Measurements from ENCODE around the gene GCN1.

Gene GCN1

DNA sequence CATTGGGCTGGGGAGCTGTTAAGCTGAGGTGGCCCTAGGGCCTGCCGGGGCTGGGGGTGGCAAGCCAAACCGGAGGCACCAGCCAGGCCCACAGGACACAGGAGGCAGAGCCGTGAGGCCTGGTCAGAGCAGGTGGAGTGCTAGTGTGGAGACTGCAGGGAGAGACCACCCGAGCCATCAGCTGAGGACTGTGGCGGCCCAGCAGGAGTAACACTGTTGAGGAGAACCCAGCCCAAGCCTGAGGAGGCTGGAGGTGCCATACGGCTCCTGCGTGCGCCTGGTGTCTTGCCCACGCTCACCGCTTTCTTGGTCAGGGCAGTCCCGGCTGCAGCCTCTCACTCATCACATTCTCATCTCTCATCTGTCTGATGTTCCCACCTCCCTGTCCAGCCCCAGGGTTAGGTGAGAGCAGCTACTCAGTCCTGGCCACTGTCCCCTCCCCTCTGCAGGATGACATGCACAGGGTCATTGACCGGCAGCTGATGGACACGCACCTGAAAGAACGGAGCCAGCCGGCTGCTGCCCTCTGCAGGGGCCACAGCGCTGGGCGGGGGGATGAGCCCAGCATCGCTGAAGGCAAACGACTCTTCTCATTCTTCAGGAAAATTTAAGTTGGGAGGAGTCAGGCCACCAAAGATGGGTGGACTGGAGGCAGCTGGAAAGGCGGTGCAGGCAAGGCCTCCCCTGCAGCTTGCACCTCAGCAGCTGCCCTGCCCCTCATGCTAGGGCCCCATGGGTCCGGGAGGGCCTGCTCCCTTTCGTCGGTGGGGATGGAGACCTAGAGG, 101.8 kb downstream of the GCN1 start:
- no peak for DNase-seq (ENCODE audit: low spot score)

DNA sequence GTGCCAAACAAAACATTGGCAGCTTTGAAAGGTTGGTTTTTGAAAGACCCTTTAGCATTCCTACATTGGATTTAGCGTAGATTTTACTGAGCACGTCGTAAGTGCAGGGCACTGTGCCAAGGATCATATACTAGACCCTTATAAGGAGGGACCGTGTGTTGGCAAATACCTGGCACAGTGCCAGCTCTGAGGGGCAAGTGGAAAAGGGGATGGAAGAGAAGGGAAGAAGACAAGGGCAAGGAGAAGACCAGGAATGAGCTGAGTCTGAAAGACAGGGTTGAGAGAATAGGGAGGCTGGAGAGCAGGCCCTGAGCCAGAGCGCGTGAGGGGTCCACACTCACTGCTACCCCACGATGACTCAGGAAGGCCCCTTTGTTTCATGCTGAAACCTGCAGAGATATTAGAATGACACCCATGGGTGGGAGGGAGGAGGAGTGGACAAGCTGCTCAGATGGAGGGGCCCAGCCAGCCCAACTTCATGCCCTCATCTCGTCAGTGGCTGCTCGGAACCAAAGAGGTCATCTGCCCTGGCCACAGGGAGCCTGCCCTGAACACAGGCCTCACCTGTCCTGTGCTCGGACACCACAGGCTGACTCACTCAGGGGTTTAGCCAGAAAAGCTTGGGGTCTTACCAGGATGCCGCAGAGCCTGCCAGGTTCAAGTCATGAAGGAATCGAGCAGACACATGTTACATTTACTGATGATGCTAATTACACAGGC, 103.0 kb downstream of the GCN1 start:
- DNase-seq (ENCODE audit: low spot score) = no peak

DNA sequence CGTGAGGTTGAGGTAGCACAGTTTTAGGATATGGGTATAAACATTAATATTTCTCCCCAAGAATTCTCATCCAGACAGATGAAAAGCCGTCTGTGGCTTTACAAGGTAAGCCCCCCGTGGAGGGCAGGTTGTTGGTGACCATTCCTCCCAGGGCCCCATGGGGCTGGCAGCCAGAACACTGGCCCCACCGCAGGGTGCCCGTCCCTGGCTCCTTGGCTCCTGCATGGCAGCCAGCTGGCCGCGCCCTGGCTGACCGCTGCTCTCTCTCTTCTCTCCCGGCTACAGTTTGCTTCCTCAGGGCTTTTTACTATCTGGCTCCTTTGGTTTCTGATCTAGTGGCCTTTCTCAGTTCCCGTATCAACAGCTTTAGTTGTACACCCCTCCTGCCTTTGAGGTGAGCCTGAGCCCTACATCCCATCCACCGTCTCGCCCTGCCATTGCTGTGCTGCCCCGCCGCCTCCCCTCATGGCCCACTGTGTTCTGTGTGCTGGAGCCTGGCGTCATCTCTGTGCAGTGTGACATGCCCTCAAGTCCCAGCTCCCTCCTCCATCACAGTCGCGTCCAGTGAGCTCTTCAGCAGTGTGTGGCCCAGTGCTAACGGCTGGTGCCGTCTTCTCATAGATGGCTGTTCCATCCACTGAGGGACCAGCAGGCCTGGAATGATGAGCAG, 103.8 kb downstream of the GCN1 start:
- no peak for DNase-seq (ENCODE audit: low spot score)

DNA sequence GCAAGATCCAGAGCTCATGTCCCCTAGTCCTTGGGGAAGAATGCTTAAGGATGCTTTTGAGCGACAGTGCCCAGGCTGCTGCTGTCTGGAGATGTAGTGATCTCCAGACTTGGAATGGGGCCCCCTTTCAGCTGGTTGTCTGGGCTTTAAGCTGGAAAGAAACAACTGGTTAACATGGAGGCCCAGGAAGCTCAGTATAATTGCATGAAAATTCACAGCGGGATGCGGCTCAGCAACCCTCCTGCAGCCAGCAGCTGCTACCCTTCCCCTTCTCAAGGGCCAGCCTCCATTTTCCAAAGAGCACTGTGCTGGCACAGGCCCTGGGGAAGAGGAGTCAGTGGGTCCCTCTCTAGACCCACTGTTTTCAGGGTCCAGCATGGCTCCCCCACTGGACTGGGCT, 104.3 kb downstream of the GCN1 start:
- no peak for DNase-seq (ENCODE audit: low spot score)

- no peak for DNase-seq (ENCODE audit: low spot score)
These were observed 104.7 kb downstream of the GCN1 start for GRCh38 chr12:120089796-120090195.

GRCh38 chr12:120089105-120089504, 105.4 kb downstream of the GCN1 start:
- no peak for DNase-seq (ENCODE audit: low spot score)

DNA sequence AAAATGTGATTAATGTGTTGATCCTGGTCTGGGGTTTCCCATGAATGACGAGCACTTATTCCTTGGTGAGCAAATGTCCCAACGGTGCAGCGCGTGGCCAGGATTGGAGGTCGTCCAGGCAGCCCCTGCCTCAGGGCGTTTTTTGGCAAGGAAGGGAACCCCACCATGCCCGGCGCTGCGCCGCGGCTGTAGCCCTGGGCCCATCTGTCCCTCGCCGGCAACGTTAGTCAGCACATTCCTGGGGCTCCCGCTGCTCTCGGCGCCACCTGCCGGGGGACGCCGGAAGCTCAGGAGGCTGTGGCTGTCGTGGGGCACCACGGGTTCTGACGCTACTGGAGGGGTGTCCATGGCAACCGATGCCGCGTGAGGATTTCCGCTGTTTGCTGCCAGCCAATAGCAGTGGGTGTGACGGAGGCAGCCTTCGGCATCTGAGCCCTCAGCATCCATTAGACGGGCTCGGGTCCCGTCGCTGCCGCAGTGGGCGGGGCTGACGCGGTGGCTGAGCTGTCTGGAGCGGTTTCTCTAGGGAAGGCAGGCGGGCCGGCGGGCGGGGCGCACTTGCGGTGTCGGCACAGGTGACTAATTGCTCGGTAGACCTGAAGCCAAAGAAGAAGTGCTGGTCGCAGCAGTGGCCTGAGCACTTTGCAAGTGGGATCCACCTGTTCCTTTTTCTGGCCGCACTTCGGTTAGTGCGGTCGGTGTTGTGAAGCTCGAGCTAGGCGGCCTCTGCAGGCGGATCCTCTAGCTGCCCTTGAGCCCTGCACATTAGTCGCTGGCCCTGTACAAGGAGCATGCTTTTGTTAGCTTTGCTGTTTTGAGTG, 107.5 kb downstream of the GCN1 start:
- peak; percentile 100 for DNase-seq (ENCODE audit: low spot score)

DNA sequence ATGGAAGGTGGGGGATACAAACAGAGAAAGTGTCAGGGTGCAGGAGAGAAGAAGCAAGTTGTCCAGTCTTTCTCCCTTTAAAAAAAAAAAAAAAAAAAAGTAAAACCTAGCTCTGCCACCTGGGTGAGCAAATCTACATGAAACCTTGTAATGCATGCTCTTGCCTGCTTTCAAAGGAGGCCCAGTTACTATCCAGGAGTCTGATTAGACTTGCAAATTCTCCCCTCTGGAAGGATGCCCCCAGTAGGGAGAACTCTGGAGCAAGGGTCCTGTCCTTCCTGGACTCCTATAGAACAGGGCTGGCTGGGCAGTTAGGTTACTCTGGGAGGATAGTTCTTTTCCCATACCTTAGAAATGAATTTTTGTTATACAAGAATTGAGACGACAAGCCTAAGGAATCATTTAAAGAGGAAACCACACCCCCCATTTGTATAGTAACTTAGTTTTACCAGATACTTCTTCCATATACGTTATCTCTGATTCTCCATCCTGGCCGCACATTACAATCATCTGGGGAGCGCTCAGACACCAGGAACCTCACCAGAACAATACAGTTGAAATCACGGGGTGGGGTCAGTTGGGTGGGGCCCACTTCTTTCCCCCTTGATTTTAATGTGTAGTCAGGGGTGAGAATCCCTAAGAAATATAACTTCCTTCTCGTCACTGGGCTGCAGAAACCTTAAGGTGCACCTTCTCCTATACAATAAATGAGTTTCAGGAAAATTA, 108.4 kb downstream of the GCN1 start:
- DNase-seq (ENCODE audit: low spot score) = no peak

GRCh38 chr12:120081641-120082040, 112.9 kb downstream of the GCN1 start:
- DNase-seq (ENCODE audit: low spot score) = no peak

- DNase-seq (ENCODE audit: low spot score) = no peak
These were observed 114.8 kb downstream of the GCN1 start for GRCh38 chr12:120079411-120080400.

GRCh38 chr12:120078868-120079267, 115.6 kb downstream of the GCN1 start:
- no peak for DNase-seq (ENCODE audit: low spot score)

- no peak for DNase-seq (ENCODE audit: low spot score)
These were observed 117.3 kb downstream of the GCN1 start for GRCh38 chr12:120077260-120077659.
